IMR-90 (cell line): ENCODE data around the gene OR2G6. TPM values are rescaled to one million over a fixed set of nuclear protein-coding genes. Genes with fewer than 3 reads are reported as not detected.
"Not testable (repeated sequence)": the region's sequence is repeated elsewhere in the genome, so short reads cannot be mapped to it uniquely, and the experiment has no call there.

Source experiments
- ATAC-seq: fragments of 200-7000 bp; cut with Tn5 transposase; 2 replicates; pipeline ENCODE4 v1.9.1; 2020; ENCODE audit warnings: low read depth, mild to moderate bottlenecking, moderate library complexity
- BruUV-seq: library from RNA; stranded (reverse); fragments of 400-500 nt; replicated peaks from 2 replicates; lab custom pipeline; 2021; lab: Mats Ljungman, UMichigan
- CTCF ChIA-PET: fragments of 300-600 bp; formaldehyde crosslinking; extraction: SDS; loops from one replicate; lab custom pipeline; 2021; ENCODE audit warnings: antibody characterized with exemption; lab: Yijun Ruan, JAX
- POLR2A ChIA-PET: fragments of 300-600 bp; sonication (Branson Sonifier 250); formaldehyde crosslinking; loops from one replicate; lab custom pipeline; 2022; ENCODE audit warnings: antibody characterized with exemption; ENCODE audit not compliant: unreplicated experiment; lab: Charles Lee
- DNase-seq: peaks from one replicate; pipeline ENCODE4 v3.0.0; 2013
- H2AFZ ChIP-seq: replicated peaks from 2 replicates; pipeline ENCODE3; 2013; ENCODE audit warnings: low read length, mild to moderate bottlenecking; ENCODE audit not compliant: poor library complexity
- H2AK5ac ChIP-seq: 2 replicates; pipeline ENCODE4 v1.6.1; 2013; ENCODE audit warnings: low read depth, low read length, inconsistent platforms
- H2AK9ac ChIP-seq: replicated peaks from 2 replicates; pipeline ENCODE3; 2013; ENCODE audit warnings: mild to moderate bottlenecking, low read depth, low read length, moderate library complexity; ENCODE audit not compliant: poor library complexity
- H2BK120ac ChIP-seq: 2 replicates; pipeline ENCODE4 v1.6.1; 2013; ENCODE audit warnings: low read depth, low read length, inconsistent platforms
- H2BK15ac ChIP-seq: 3 replicates; pipeline ENCODE4 v1.6.1; 2013; ENCODE audit warnings: low read depth, low read length, inconsistent platforms
- H2BK20ac ChIP-seq: 2 replicates; pipeline ENCODE4 v1.6.1; 2013; ENCODE audit warnings: low read depth, mild to moderate bottlenecking, inconsistent platforms, low read length, moderate library complexity
- H2BK5ac ChIP-seq: 2 replicates; pipeline ENCODE4 v1.6.1; 2013; ENCODE audit warnings: mild to moderate bottlenecking, low read depth, low read length, inconsistent platforms; ENCODE audit not compliant: poor library complexity, severe bottlenecking
- H3K14ac ChIP-seq: replicated peaks from 2 replicates; pipeline ENCODE4 v1.6.1; 2013; ENCODE audit warnings: low read depth, low read length, inconsistent platforms
- H3K18ac ChIP-seq: 2 replicates; pipeline ENCODE4 v1.6.1; 2013; ENCODE audit warnings: low read depth, low read length, control low read depth
- H3K23ac ChIP-seq: 2 replicates; pipeline ENCODE4 v1.6.1; 2013; ENCODE audit warnings: low read depth, low read length, inconsistent platforms
- H3K27ac ChIP-seq: 2 replicates; pipeline ENCODE4 v1.5.1; 2013; ENCODE audit warnings: mild to moderate bottlenecking, control low read depth, low read length; ENCODE audit not compliant: insufficient read depth
- H3K27me3 ChIP-seq: 2 replicates; pipeline ENCODE4 v1.6.1; 2013; ENCODE audit warnings: low read length; ENCODE audit not compliant: control insufficient read depth, insufficient read depth
- H3K36me3 ChIP-seq: 2 replicates; pipeline ENCODE4 v1.6.1; 2013; ENCODE audit warnings: low read length, mixed read lengths; ENCODE audit not compliant: control insufficient read depth, insufficient read depth
- H3K4ac ChIP-seq: 2 replicates; pipeline ENCODE4 v1.6.1; 2013; ENCODE audit warnings: low read depth, low read length, inconsistent platforms
- H3K4me1 ChIP-seq: 2 replicates; pipeline ENCODE4 v1.6.1; 2013; ENCODE audit warnings: low read length, mixed read lengths; ENCODE audit not compliant: control insufficient read depth, insufficient read depth
- H3K4me2 ChIP-seq: 2 replicates; pipeline ENCODE4 v1.6.1; 2013; ENCODE audit warnings: low read depth, mild to moderate bottlenecking, control low read depth, low read length, moderate library complexity
- H3K4me3 ChIP-seq: 2 replicates; pipeline ENCODE4 v1.5.1; 2013; ENCODE audit warnings: low read depth, mild to moderate bottlenecking, control low read depth, low read length, moderate library complexity; ENCODE audit not compliant: insufficient read depth
- H3K56ac ChIP-seq: 2 replicates; pipeline ENCODE4 v1.6.1; 2013; ENCODE audit warnings: low read length, inconsistent platforms; ENCODE audit not compliant: insufficient read depth; ENCODE audit errors: extremely low read depth
- H3K79me1 ChIP-seq, 2 experiments: 2 replicates each; pipeline ENCODE4 v1.6.1; 2013; ENCODE audit warnings: low read length in 2 of 2, inconsistent platforms in 1 of 2, low read depth in 1 of 2
- H3K9ac ChIP-seq: 2 replicates; pipeline ENCODE4 v1.6.1; 2013; ENCODE audit warnings: low read depth, low read length, control low read depth
- H3K9me1 ChIP-seq: 2 replicates; pipeline ENCODE4 v1.6.1; 2013; ENCODE audit warnings: low read length, inconsistent platforms; ENCODE audit not compliant: insufficient read depth
- H3K9me3 ChIP-seq: 2 replicates; pipeline ENCODE4 v1.6.1; 2013; ENCODE audit warnings: low read length; ENCODE audit not compliant: control insufficient read depth, insufficient read depth
- H4K20me1 ChIP-seq: 2 replicates; pipeline ENCODE4 v1.6.1; 2013; ENCODE audit warnings: low read length, inconsistent platforms; ENCODE audit not compliant: insufficient read depth
- H4K5ac ChIP-seq: 2 replicates; pipeline ENCODE4 v1.6.1; 2013; ENCODE audit warnings: mild to moderate bottlenecking, low read depth, low read length, control low read depth
- H4K8ac ChIP-seq, 2 experiments: 2 replicates each; pipeline ENCODE4 v1.6.1; 2013; ENCODE audit warnings: low read depth in 2 of 2, low read length in 2 of 2, control low read depth in 1 of 2, inconsistent platforms in 1 of 2
- H4K91ac ChIP-seq: 2 replicates; pipeline ENCODE4 v1.6.1; 2013; ENCODE audit warnings: low read depth, low read length, inconsistent platforms; ENCODE audit not compliant: insufficient read depth
- WGBS, 2 experiments: methylation state at CpG; one replicate each; pipeline versions ENCODE4 v1.1.5 to v1.1.7; 2013; ENCODE audit warnings: missing lambda C conversion rate in 2 of 2; ENCODE audit not compliant: insufficient read length in 1 of 2; ENCODE audit errors: extremely low coverage in 2 of 2; 5-methylcytosine and 5-hydroxymethylcytosine counted together
- dilution Hi-C: fragments of 300-500 bp; cut with HindIII; formaldehyde crosslinking; loops from one replicate; pipeline ENCODE4 v1.14.3; 2018; ENCODE audit warnings: low sequenced_read_pairs; ENCODE audit not compliant: unreplicated experiment
- in situ Hi-C: fragments of 300-500 bp; cut with MboI; formaldehyde crosslinking; loops from 3 replicates; pipeline ENCODE4 v1.14.3; 2019; ENCODE audit warnings: low sequenced_read_pairs, inconsistent platforms, mixed read lengths
- intact Hi-C: fragments of 100-400 bp; cut with micrococcal nuclease; formaldehyde crosslinking; loops from 2 replicates; pipeline ENCODE4 v1.10.0; 2022
- polyA plus RNA-seq, 3 experiments: library from polyadenylated mRNA; depleted of rRNA; stranded (reverse); fragments of >200 nt; gene quantifications; 2 replicates each; pipeline ENCODE4 v1.2.3, GENCODE V29; 2012; ENCODE audit warnings: low replicate concordance in 1 of 3
- total RNA-seq: library from RNA; depleted of rRNA; stranded (reverse); fragments of >200 nt; gene quantifications from 2 replicates; pipeline ENCODE4 v1.2.3, GENCODE V29; 2012

The OR2G6 gene
- total and polyA plus RNA-seq, 2 of the 4 experiments (the other 2 are of a cell fraction): not detected

DNA sequence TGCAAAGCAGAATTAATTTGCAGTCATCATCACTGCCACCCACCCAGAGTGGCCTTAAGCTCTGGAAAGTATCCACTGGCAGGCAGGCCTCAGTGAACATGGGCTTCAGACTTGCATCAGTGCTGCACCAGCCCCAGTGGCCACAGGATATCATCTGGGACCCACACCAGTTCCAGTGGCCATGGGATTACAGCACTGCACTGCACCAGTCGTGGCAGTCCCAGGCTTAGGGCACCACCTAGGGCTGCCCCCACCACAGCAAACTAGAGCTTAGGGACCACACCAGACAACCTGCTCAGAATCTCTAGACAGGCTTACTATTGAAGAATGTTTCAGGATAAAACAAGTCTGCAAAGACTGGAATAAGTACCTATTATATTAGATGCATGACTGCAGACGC is 39.5 kb downstream of the OR2G6 start:
- H2AK9ac ChIP-seq, H3K79me1 ChIP-seq, H2BK5ac ChIP-seq, H3K36me3 ChIP-seq, H3K9me3 ChIP-seq, intact Hi-C loops, BruUV-seq, H3K27me3 ChIP-seq, H4K5ac ChIP-seq, H2BK15ac ChIP-seq, H3K4me1 ChIP-seq, H3K4me3 ChIP-seq, H3K4ac ChIP-seq, DNase-seq, dilution Hi-C loops, POLR2A ChIA-PET, ATAC-seq, H2AFZ ChIP-seq, H3K27ac ChIP-seq, H2BK120ac ChIP-seq, H2AK5ac ChIP-seq, H2BK20ac ChIP-seq, H3K9ac ChIP-seq, H3K14ac ChIP-seq, H4K20me1 ChIP-seq, in situ Hi-C loops, H3K18ac ChIP-seq, H3K23ac ChIP-seq, H4K8ac ChIP-seq, H3K56ac ChIP-seq, H3K9me1 ChIP-seq, H3K4me2 ChIP-seq, H4K91ac ChIP-seq, CTCF ChIA-PET: not testable (repeated sequence)
- no CpG with 5 or more reads among the region's 2 CpGs for WGBS, 2 experiments

DNA sequence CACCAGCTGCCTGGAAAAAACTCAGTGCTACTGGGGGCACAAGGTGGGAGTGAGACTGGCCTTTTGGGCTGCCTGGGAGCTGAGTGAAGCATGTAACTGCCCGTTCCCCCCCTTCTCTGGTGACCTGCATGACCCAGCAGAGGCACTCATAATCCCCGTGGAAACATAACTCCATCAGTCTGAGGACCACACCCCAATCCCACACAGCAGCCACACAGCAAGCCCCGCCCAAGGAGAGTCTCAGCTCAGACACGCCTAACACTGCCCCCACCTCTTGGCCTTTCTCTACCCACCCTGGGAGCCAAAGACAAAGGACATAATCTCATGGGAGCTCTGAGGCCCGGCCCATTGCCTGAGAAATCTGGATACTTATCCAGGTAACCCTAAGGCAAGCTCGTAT is 43.2 kb downstream of the OR2G6 start:
- dilution Hi-C loops, ATAC-seq, H3K4ac ChIP-seq, H2BK15ac ChIP-seq, H3K79me1 ChIP-seq, H3K56ac ChIP-seq, CTCF ChIA-PET, H3K27ac ChIP-seq, intact Hi-C loops, H3K4me3 ChIP-seq, H3K27me3 ChIP-seq, H2BK5ac ChIP-seq, H2AK9ac ChIP-seq, H3K23ac ChIP-seq, H4K20me1 ChIP-seq, H2AFZ ChIP-seq, H4K8ac ChIP-seq, POLR2A ChIA-PET, H3K4me1 ChIP-seq, DNase-seq, in situ Hi-C loops, H2BK20ac ChIP-seq, H3K9ac ChIP-seq, H4K5ac ChIP-seq, H3K14ac ChIP-seq, H3K36me3 ChIP-seq, H3K9me3 ChIP-seq, BruUV-seq, H2AK5ac ChIP-seq, H3K4me2 ChIP-seq, H2BK120ac ChIP-seq, H3K18ac ChIP-seq, H3K9me1 ChIP-seq, H4K91ac ChIP-seq: not testable (repeated sequence)
- no CpG with 5 or more reads among the region's 6 CpGs for WGBS, 2 experiments
